GM12874 (cell line): ENCODE data around the gene EPOP.

Experiments used
- CTCF ChIP-seq: IDR thresholded peaks from 2 replicates; pipeline ENCODE4 v1.5.1; 2011; ENCODE audit warnings: low read depth, mild to moderate bottlenecking, control low read depth, low read length, moderate library complexity; ENCODE audit not compliant: insufficient read depth

EPOP gene

GRCh38 chr17:38709864-38710603, 35.3 kb upstream of the EPOP start:
- no peak for TF ChIP-seq CTCF

GRCh38 chr17:38709104-38709820, 34.5 kb upstream of the EPOP start:
- TF ChIP-seq CTCF, result no peak

- no peak for TF ChIP-seq CTCF
Measured at GRCh38 chr17:38707678-38708351, 33.1 kb upstream of the EPOP start.

GRCh38 chr17:38706505-38707216, 31.9 kb upstream of the EPOP start:
- no peak for TF ChIP-seq CTCF

- TF ChIP-seq CTCF, result no peak
Measured at GRCh38 chr17:38705803-38706504, 31.2 kb upstream of the EPOP start.

GRCh38 chr17:38705523-38705802, 30.7 kb upstream of the EPOP start:
- no peak for TF ChIP-seq CTCF
